Heart left ventricle (tissue), 16 donors: ENCODE measurements around the gene PSMD14. TPM values are rescaled to one million over a fixed set of nuclear protein-coding genes. Genes with fewer than 3 reads are reported as not detected.

ENCODE experiments used
- ATAC-seq, 4 donors: fragments of 200-7000 bp; cut with Tn5 transposase; one replicate each; pipeline ENCODE4 v1.9.1; 2020 to 2022; ENCODE audit warnings: moderate library complexity in 4 of 4, mild to moderate bottlenecking in 3 of 4, moderate number of reproducible peaks in 1 of 4
- DNase-seq, 5 donors: peaks; one replicate each; pipeline ENCODE4 v3.0.0-alpha.2; 2020
- H3K27ac ChIP-seq, 12 donors: fragments of 200-600 bp; sonication (generic) in 4 of 12; one replicate each; pipeline versions ENCODE4 v1.5.0 to v1.8.0; 2016 to 2022; ENCODE audit warnings: mild to moderate bottlenecking in 2 of 12
- H3K27me3 ChIP-seq, 9 donors: fragments of 200-600 bp; sonication (generic) in 2 of 9; one replicate each; pipeline versions ENCODE4 v1.5.1 to v1.8.0; 2016 to 2022; ENCODE audit warnings: mild to moderate bottlenecking in 3 of 9
- H3K36me3 ChIP-seq, 9 donors: fragments of 200-600 bp; sonication (generic) in 2 of 9; one replicate each; pipeline versions ENCODE4 v1.5.0 to v1.8.0; 2018 to 2022; ENCODE audit warnings: mild to moderate bottlenecking in 2 of 9
- H3K4me1 ChIP-seq, 12 donors: fragments of 200-600 bp; sonication (generic) in 4 of 12; one replicate each; pipeline versions ENCODE4 v1.5.0 to v1.8.0; 2016 to 2022; ENCODE audit warnings: mild to moderate bottlenecking in 3 of 12
- H3K4me3 ChIP-seq, 12 donors: fragments of 200-600 bp; sonication (generic) in 4 of 12; one replicate each; pipeline versions ENCODE4 v1.5.0 to v1.8.0; 2017 to 2022; ENCODE audit warnings: mild to moderate bottlenecking in 9 of 12, moderate library complexity in 4 of 12
- H3K9me3 ChIP-seq, 12 donors: fragments of 200-600 bp; sonication (generic) in 4 of 12; one replicate each; pipeline versions ENCODE4 v1.5.0 to v1.8.0; 2016 to 2022; ENCODE audit warnings: mild to moderate bottlenecking in 1 of 12
- CTCF ChIP-seq, 12 donors: fragments of 200-600 bp; sonication (generic) in 4 of 12; IDR thresholded peaks; one replicate each; pipeline versions ENCODE4 v1.5.0 to v1.8.0; 2018 to 2022; ENCODE audit warnings: antibody characterized with exemption in 12 of 12, mild to moderate bottlenecking in 5 of 12
- POLR2A ChIP-seq, 2 donors: fragments of 450-650 bp; IDR thresholded peaks; one replicate each; pipeline ENCODE4 v1.6.1; 2017; ENCODE audit warnings: antibody characterized with exemption in 2 of 2, mild to moderate bottlenecking in 2 of 2, moderate library complexity in 2 of 2
- WGBS, 4 donors: extraction: QIAGEN DNeasy Blood & Tissue Kit in 2 of 4; methylation state at CpG; one replicate each; pipeline versions ENCODE4 v1.1.5 to v1.1.7; 2013 to 2018; 5-methylcytosine and 5-hydroxymethylcytosine counted together
- intact Hi-C, 10 donors: fragments of 100-400 bp; cut with DNase I; formaldehyde crosslinking; loops; one replicate each; pipeline versions ENCODE4 v1.11.1 to v1.14.2; 2022
- polyA plus RNA-seq, 2 donors: library from polyadenylated mRNA; stranded (reverse); fragments of 200-250 nt; gene quantifications; one replicate each; pipeline ENCODE4 v1.2.3, GENCODE V29; 2013
- total RNA-seq, 9 donors: library from RNA; depleted of rRNA in 2 of 9; stranded (reverse); fragments of >200 nt in 2 of 9; fragmentation: NEBNext Ultra II Directional in 3 of 9; extraction: Animal tissue kit (Norgen Biotek cat#: 25700) in 3 of 9; gene quantifications; one replicate each; pipeline versions ENCODE4 v1.1.0 to v1.2.4, GENCODE V29; 2016 to 2023
- donor health status: ischemic (EF 13 %, LVEDD 7.1; RV severe dilation, severe dysfunction).
- donor health status: healthy with polysubstance abuse.
- donor health status: DM: no; HTN: yes; CAD: no.
- donor health status: DM: no; HTN: no; CAD: no.
- donor health status: ischemic (EF 25% LVEDD 6.9; RV normal size, moderate dysfunction).
- donor health status: ischemic (EF 25% LVEDD 5.7; RV mildly dilated, moderate dysfunction).
- donor health status: healthy.
- donor health status: DM: yes; HTN: yes; CAD: no.
- donor health status: ischemic (EF 35%, LVEDD 5.7; RV mildly dilated, moderate dysfunction).
- donor health status: nonischemic (EF 11% LVEDD 7.7; RV severe dilation, severe dysfunction).
- donor health status: DM: yes; HTN: yes; CAD: no.
- donor health status: PGD.
- donor health status: ischemic (EF 29% LVEDD 5.4; RV normal size, mild dysfunction).
- donor health status: nonischemic (EF 23%, LVEDD 6.1; RV moderate dilation, normal function).

The PSMD14 gene
- total and polyA plus RNA-seq, 11 donors = 22.9 to 87.7 (median 46.1) TPM

GRCh38 chr2:161427664-161428587 lies 119.7 kb downstream of the PSMD14 start:
- Histone ChIP-seq H3K4me1 (peaks cover 0 to 28% (median 8%) of the 10 kb centered on the region in 12 donors), H3K9me3 (no peaks in the 10 kb centered on the region), H3K4me3 (no peak overlapping the region), H3K36me3 (no peaks in the 10 kb centered on the region), H3K27me3 (peaks cover 50 to 99% (median 74%) of the 10 kb centered on the region in 9 donors), H3K27ac (no peak overlapping the region)
- no peak for TF ChIP-seq CTCF (IDR thresholded peaks at IDR 0.05)
- TF ChIP-seq POLR2A (IDR thresholded peaks at IDR 0.05) = no peak
- DNase-seq (peak in 1 of 5 donors; percentile 51), ATAC-seq (peak in 1 of 4 donors; percentile 27)
- intact Hi-C loops = no loop called here
- WGBS, 4 donors = 20 to 30% (median 28%) methylated on average over 42 to 64 of the region's 64 CpGs

- WGBS, 4 donors = 59 to 79% (median 66%) methylated on average over 2 of the region's 2 CpGs
- no peak overlapping the region for H3K27ac ChIP-seq
- H3K27me3 ChIP-seq = peaks cover 28 to 98% (median 53%) of the 10 kb centered on the region in 9 donors
- TF ChIP-seq CTCF (IDR thresholded peaks at IDR 0.05) = no peak
- no peak for TF ChIP-seq POLR2A (IDR thresholded peaks at IDR 0.05)
- no peak for ATAC-seq
- H3K4me3 ChIP-seq = no peak overlapping the region
- peaks cover 0 to 13% (median 0%) of the 10 kb centered on the region in 12 donors for H3K4me1 ChIP-seq
- intact Hi-C loops = no loop called here
- DNase-seq = no peak
- H3K36me3 ChIP-seq = no peaks in the 10 kb centered on the region
- peaks cover 0 to 7% (median 0%) of the 10 kb centered on the region in 12 donors for H3K9me3 ChIP-seq
Observed at GRCh38 chr2:161430386-161430785, 122.2 kb downstream of the PSMD14 start.

- ATAC-seq (no peak), DNase-seq (no peak)
- intact Hi-C loops = no loop called here
- Histone ChIP-seq H3K4me1 (peaks cover 0 to 9% (median 0%) of the 10 kb centered on the region in 12 donors), H3K4me3 (no peak overlapping the region), H3K9me3 (peaks cover 0 to 15% (median 0%) of the 10 kb centered on the region in 12 donors), H3K27me3 (peaks cover 12 to 94% (median 44%) of the 10 kb centered on the region in 9 donors), H3K27ac (no peak overlapping the region), H3K36me3 (no peaks in the 10 kb centered on the region)
- TF ChIP-seq POLR2A (IDR thresholded peaks at IDR 0.05) (no peak), CTCF (IDR thresholded peaks at IDR 0.05) (no peak)
- 75 to 87% (median 84%) methylated on average over 3 of the region's 3 CpGs for WGBS, 4 donors
Observed at GRCh38 chr2:161432107-161432506, 123.9 kb downstream of the PSMD14 start.

DNA sequence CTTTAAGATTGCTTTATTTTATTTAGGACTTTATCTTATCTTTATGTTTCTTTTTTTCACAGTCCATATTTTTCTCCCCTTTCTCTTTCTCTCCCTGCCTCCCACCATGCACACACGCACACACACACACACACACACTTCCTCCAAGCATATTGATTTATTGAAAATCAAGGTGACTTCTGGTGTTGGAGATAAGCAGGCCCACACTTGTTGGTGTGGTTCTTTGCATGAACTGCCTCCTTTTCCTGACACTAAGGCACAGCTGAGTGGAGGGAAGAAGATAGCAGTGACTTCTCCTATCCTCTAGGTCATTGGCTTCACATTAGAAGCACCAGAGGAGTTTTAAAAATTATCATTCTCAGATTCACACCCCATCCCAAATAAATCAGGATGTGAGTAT lies 125.9 kb downstream of the PSMD14 start:
- no peak overlapping the region for H3K4me3 ChIP-seq
- ATAC-seq = no peak
- peaks cover 0 to 15% (median 0%) of the 10 kb centered on the region in 12 donors for H3K9me3 ChIP-seq
- 15 to 46% (median 21%) methylated on average over 1 of the region's 1 CpG for WGBS, 4 donors
- H3K27ac ChIP-seq = no peak overlapping the region
- intact Hi-C loops = no loop called here
- no peaks in the 10 kb centered on the region for H3K36me3 ChIP-seq
- no peaks in the 10 kb centered on the region for H3K4me1 ChIP-seq
- no peak for DNase-seq
- TF ChIP-seq CTCF (IDR thresholded peaks at IDR 0.05) (no peak), POLR2A (IDR thresholded peaks at IDR 0.05) (no peak)
- H3K27me3 ChIP-seq = peaks cover 0 to 89% (median 25%) of the 10 kb centered on the region in 9 donors
